ENCODE data around the gene OGDH. TPM values are rescaled to one million over a fixed set of nuclear protein-coding genes. Genes with fewer than 3 reads are reported as not detected.

The OGDH gene
- total and polyA plus RNA-seq, 10 of the 15 experiments (the other 5 are each of a cell fraction or from before 2014, with no cell fraction given), result 4.1 to 103 (median 48.4) TPM

- TF ChIP-seq MYB (IDR thresholded peaks at IDR 0.05; ENCODE audit: borderline replicate concordance, low read depth, low read length), result no peak
- TF ChIP-seq HDGF (IDR thresholded peaks at IDR 0.05), result 0 out of 2 replicates have a peak, but pooled peaks have one; percentile 11
Observed at GRCh38 chr7:44574287-44574872, 32.0 kb upstream of the OGDH start (continued).

- H3K9me3 ChIP-seq (replicated peaks; ENCODE audit: control insufficient read depth, insufficient read depth, low read length), result no peaks in the 10 kb centered on the region
- intact Hi-C loops (cut with micrococcal nuclease; ENCODE audit: unreplicated experiment) (no loop called here), in situ Hi-C loops (cut with MboI) (no loop called here)
- peak overlapping the region; percentile 66 for H3K4me2 ChIP-seq (ENCODE audit: control insufficient read depth, insufficient read depth)
- ATAC-seq (no peak), DNase-seq (ENCODE audit: low read depth, low spot score) (no peak), FAIRE-seq (no peak)
- H2AFZ ChIP-seq (ENCODE audit: control insufficient read depth, low read depth, low read length), result no peak overlapping the region
- no peak for TF ChIP-seq DPF2 (IDR thresholded peaks at IDR 0.05)
- no peak for TF ChIP-seq SMARCA5 (IDR thresholded peaks at IDR 0.05)
- TF ChIP-seq SKIL (IDR thresholded peaks at IDR 0.05; ENCODE audit: low read depth, poor library complexity, severe bottlenecking), result no peak
- TF ChIP-seq NFYA (IDR thresholded peaks at IDR 0.05; ENCODE audit: borderline replicate concordance, low read depth, low read length), result no peak
- no peak for TF ChIP-seq FOXK2 (IDR thresholded peaks at IDR 0.05)
- no peak for TF ChIP-seq SIX5 (IDR thresholded peaks at IDR 0.05; ENCODE audit: low read depth, low read length, severe bottlenecking)
- no peak for TF ChIP-seq POLR2AphosphoS2 (IDR thresholded peaks at IDR 0.05; ENCODE audit: low read depth, low read length)
- no peak for TF ChIP-seq RFX5 (IDR thresholded peaks at IDR 0.05; ENCODE audit: low read depth, low read length)
- no peak for TF ChIP-seq NRF1 (conservative IDR thresholded peaks at IDR 0.05; ENCODE audit: low read depth, low read length)
- TF ChIP-seq EP300 (IDR thresholded peaks at IDR 0.05; ENCODE audit: borderline replicate concordance in 1 of 2, control insufficient read depth in 1 of 2, low read depth in 2 of 2, low read length in 2 of 2), result no peak
- H3K36me3 ChIP-seq (ENCODE audit: control insufficient read depth in 2 of 2, insufficient read depth in 2 of 2, low read length in 1 of 2), result peaks cover 15 to 32% of the 10 kb centered on the region in 2 experiments
- peaks cover 38% of the 10 kb centered on the region for H3K79me2 ChIP-seq (ENCODE audit: control insufficient read depth, insufficient read depth, low read length)
- no peaks in the 10 kb centered on the region for H3K27me3 ChIP-seq (replicated peaks in 1 of 2; ENCODE audit: control insufficient read depth in 2 of 2, insufficient read depth in 2 of 2, low read length in 1 of 2)
- H4K20me1 ChIP-seq (ENCODE audit: control insufficient read depth, insufficient read depth), result no peaks in the 10 kb centered on the region; the same call in 1 of the 2 replicates
- peaks cover 11% of the 10 kb centered on the region for H3K4me1 ChIP-seq (ENCODE audit: control insufficient read depth, insufficient read depth, low read length)
- RAD21 ChIA-PET (ENCODE audit: unreplicated experiment), result interaction anchor here (1.1 to 2.6 kb wide), 2 partner anchors 84 to 271 kb away, joined by 3 to 7 read pairs; partner anchors contain the start of gene NUDCD3
- SMC1A ChIA-PET (ENCODE audit: uncharacterized antibody, unreplicated experiment), result interaction anchor here (1.8 to 4.1 kb wide), 2 partner anchors 175 to 273 kb away, joined by 4 to 17 read pairs; partner anchors contain the start of gene H2AZ2
- no peak overlapping the region for H3K9ac ChIP-seq (ENCODE audit: control insufficient read depth, insufficient read depth, low read length)
- H3K27ac ChIP-seq (ENCODE audit: control insufficient read depth, insufficient read depth), result no peak overlapping the region
- POLR2A ChIA-PET, result interaction anchor here (0.5 to 0.7 kb wide), 3 partner anchors 141 to 1757 kb away, joined by 3 to 4 read pairs (median 3); no protein-coding TSS in a partner anchor
- BruUV-seq (replicated peaks), result no TSS peak
- peak overlapping the region; percentile 94 for H3K4me3 ChIP-seq
- CTCF ChIA-PET, result interaction anchor here (4.4 kb wide), 1 partner anchor 10 kb away, joined by 23 read pairs; no protein-coding TSS in a partner anchor
Observed at GRCh38 chr7:44575054-44575453, 31.4 kb upstream of the OGDH start.
